K562 (cell line): ENCODE measurements around the gene BMPER. TPM values are rescaled to one million over a fixed set of nuclear protein-coding genes. Genes with fewer than 3 reads are reported as not detected.

Experiments used
- ETS1 ChIP-seq: conservative IDR thresholded peaks from 2 replicates; pipeline ENCODE4 v1.6.1; 2011; ENCODE audit warnings: low read depth, mild to moderate bottlenecking, low read length; ENCODE audit not compliant: control insufficient read depth
- FOXO4 ChIP-seq: fragments of 450-650 bp; formaldehyde crosslinking; IDR thresholded peaks from 2 replicates; pipeline ENCODE4 v1.4.0; 2020; ENCODE audit warnings: mild to moderate bottlenecking, moderate library complexity
- KHSRP ChIP-seq: fragments of 450-650 bp; IDR thresholded peaks from 2 replicates; pipeline ENCODE4 v1.6.1; 2017
- MAFF ChIP-seq: IDR thresholded peaks from 2 replicates; pipeline ENCODE4 v1.6.1; 2012; ENCODE audit warnings: low read length, improper control_type of control experiment
- ZFP36 ChIP-seq: fragments of 150-350 bp; IDR thresholded peaks from 2 replicates; pipeline ENCODE4 v1.6.1; 2018; ENCODE audit warnings: low read length, low read depth; ENCODE audit not compliant: partially characterized antibody
- ZMIZ1 ChIP-seq, 2 experiments: fragments of 150-350 bp in 1 of 2; IDR thresholded peaks; 2 replicates each; pipeline ENCODE4 v1.6.1; 2012 to 2016; ENCODE audit warnings: low read depth in 2 of 2, low read length in 2 of 2, mild to moderate bottlenecking in 1 of 2, moderate library complexity in 1 of 2
- polyA plus RNA-seq, 8 experiments: library from polyadenylated mRNA; depleted of rRNA in 4 of 8; stranded (reverse) in 5 of 8; unstranded in 3 of 8; fragments of >200 nt; fragmentation: Nextera tagmentation in 2 of 8; fragmentation: Illumina TruSeq in 1 of 8; extraction: Ambion mirVana in 2 of 8; extraction: Trizol in 1 of 8; gene quantifications; 2 replicates each; pipeline versions ENCODE4 v1.2.1 to v1.2.3, GENCODE V29; 2011 to 2014; ENCODE audit warnings: inconsistent platforms in 1 of 8, missing spikeins in 1 of 8
- total RNA-seq, 7 experiments: library from RNA; depleted of rRNA in 6 of 7; stranded (reverse); fragments of >200 nt in 6 of 7; fragmentation: Illumina TruSeq in 2 of 7; extraction: Trizol in 2 of 7; gene quantifications; 2 replicates each; pipeline versions ENCODE4 v1.2.1 to v1.2.3, GENCODE V29; 2011 to 2021; ENCODE audit warnings: low replicate concordance in 1 of 7
- TF ChIP-seq, protein P1 (sequence below): sonication (generic); formaldehyde crosslinking; IDR thresholded peaks from 2 replicates; pipeline ENCODE4 v1.8.0; 2022; ENCODE audit warnings: mild to moderate bottlenecking, missing genetic modification reagents

BMPER gene
- total and polyA plus RNA-seq, 9 of the 15 experiments (the other 6 are each of a cell fraction or from before 2014, with no cell fraction given), result not detected

GRCh38 chr7:33998476-33998875 is 93.1 kb downstream of the BMPER start (continued):
- TF ChIP-seq, protein P1, sequence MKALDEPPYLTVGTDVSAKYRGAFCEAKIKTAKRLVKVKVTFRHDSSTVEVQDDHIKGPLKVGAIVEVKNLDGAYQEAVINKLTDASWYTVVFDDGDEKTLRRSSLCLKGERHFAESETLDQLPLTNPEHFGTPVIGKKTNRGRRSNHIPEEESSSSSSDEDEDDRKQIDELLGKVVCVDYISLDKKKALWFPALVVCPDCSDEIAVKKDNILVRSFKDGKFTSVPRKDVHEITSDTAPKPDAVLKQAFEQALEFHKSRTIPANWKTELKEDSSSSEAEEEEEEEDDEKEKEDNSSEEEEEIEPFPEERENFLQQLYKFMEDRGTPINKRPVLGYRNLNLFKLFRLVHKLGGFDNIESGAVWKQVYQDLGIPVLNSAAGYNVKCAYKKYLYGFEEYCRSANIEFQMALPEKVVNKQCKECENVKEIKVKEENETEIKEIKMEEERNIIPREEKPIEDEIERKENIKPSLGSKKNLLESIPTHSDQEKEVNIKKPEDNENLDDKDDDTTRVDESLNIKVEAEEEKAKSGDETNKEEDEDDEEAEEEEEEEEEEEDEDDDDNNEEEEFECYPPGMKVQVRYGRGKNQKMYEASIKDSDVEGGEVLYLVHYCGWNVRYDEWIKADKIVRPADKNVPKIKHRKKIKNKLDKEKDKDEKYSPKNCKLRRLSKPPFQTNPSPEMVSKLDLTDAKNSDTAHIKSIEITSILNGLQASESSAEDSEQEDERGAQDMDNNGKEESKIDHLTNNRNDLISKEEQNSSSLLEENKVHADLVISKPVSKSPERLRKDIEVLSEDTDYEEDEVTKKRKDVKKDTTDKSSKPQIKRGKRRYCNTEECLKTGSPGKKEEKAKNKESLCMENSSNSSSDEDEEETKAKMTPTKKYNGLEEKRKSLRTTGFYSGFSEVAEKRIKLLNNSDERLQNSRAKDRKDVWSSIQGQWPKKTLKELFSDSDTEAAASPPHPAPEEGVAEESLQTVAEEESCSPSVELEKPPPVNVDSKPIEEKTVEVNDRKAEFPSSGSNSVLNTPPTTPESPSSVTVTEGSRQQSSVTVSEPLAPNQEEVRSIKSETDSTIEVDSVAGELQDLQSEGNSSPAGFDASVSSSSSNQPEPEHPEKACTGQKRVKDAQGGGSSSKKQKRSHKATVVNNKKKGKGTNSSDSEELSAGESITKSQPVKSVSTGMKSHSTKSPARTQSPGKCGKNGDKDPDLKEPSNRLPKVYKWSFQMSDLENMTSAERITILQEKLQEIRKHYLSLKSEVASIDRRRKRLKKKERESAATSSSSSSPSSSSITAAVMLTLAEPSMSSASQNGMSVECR, result no peak
- TF ChIP-seq ZFP36, result no peak
- TF ChIP-seq ETS1, result no peak
- no peak for TF ChIP-seq FOXO4 (CRISPR knock-in tag)
- no peak for TF ChIP-seq KHSRP
- no peak for TF ChIP-seq ZMIZ1 (IDR thresholded peaks at IDR 0.05; ENCODE audit: low read depth in 2 of 2, low read length in 2 of 2)
- TF ChIP-seq MAFF, result no peak
